Right cardiac atrium (tissue), 5 donors: Measurements from ENCODE around the gene TEC. TPM values are rescaled to one million over a fixed set of nuclear protein-coding genes. Genes with fewer than 3 reads are reported as not detected.

Source experiments
- ATAC-seq, 2 donors: fragments of 200-7000 bp; cut with Tn5 transposase; one replicate each; pipeline versions ENCODE4 v1.8.0 to v1.9.1; 2020; ENCODE audit warnings: moderate library complexity in 2 of 2, mild to moderate bottlenecking in 1 of 2
- DNase-seq, 3 donors: peaks; one replicate each; pipeline ENCODE4 v3.0.0-alpha.2; 2020
- H3K27ac ChIP-seq: one replicate; pipeline ENCODE4 v1.5.1; 2013; ENCODE audit warnings: mild to moderate bottlenecking, low read length, control low read depth, moderate library complexity
- H3K27me3 ChIP-seq: one replicate; pipeline ENCODE4 v1.6.1; 2013; ENCODE audit not compliant: control insufficient read depth, insufficient read depth
- H3K4me1 ChIP-seq: one replicate; pipeline ENCODE4 v1.6.1; 2013; ENCODE audit warnings: low read length; ENCODE audit not compliant: control insufficient read depth, insufficient read depth
- H3K4me3 ChIP-seq: one replicate; pipeline ENCODE4 v1.5.1; 2013; ENCODE audit warnings: low read length, control low read depth
- H3K9me3 ChIP-seq: one replicate; pipeline ENCODE4 v1.6.1; 2013; ENCODE audit warnings: low read length; ENCODE audit not compliant: control insufficient read depth
- WGBS: extraction: QIAGEN DNeasy Blood & Tissue Kit; methylation state at CpG from one replicate; pipeline ENCODE4 v1.1.7; 2013; 5-methylcytosine and 5-hydroxymethylcytosine counted together
- intact Hi-C, 4 donors: fragments of 100-400 bp; cut with DNase I; formaldehyde crosslinking; loops; one replicate each; pipeline versions ENCODE4 v1.11.0 to v1.14.0; 2022 to 2023
- polyA plus RNA-seq: library from polyadenylated mRNA; stranded (reverse); fragments of 200-250 nt; gene quantifications from one replicate; pipeline ENCODE4 v1.2.3, GENCODE V29; 2013
- total RNA-seq, 4 donors: library from RNA; stranded (reverse); fragmentation: NEBNext Ultra II Directional; extraction: Animal tissue kit (Norgen Biotek cat#: 25700); gene quantifications; one replicate each; pipeline ENCODE4 v1.2.1, GENCODE V29; 2021
- donor health status: healthy with polysubstance abuse.
- donor health status: DM: no; HTN: yes; CAD: no.
- donor health status: DM: no; HTN: no; CAD: no.
- donor health status: DM: no; HTN: yes; CAD: no; lungs with severe emphysema.
- donor health status: DM: yes; HTN: yes; CAD: no.

TEC gene
- total and polyA plus RNA-seq, 5 donors, result 0.84 to 3.7 (median 1.9) TPM

DNA sequence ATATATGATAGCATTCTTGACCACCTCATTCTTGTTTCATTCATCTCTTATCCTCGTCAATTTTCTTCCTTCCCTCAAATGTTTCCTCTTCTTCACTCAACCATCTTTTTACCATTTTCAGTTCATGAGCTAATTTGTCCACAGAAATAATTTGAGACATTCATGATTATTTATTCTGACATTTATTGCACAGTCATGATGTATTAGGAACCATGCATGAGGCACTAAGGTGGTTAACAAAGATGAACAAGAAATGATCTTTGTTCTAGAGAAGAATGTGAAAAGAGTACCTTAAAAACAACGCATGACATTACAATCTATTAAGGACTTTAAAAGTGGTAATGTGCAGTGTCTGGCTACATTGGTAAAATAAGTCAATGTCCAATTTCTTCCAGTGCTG, 27.9 kb downstream of the TEC start:
- intact Hi-C loops, result no loop called here
- ATAC-seq (no peak), DNase-seq (no peak)
- Histone ChIP-seq H3K27ac (no peak overlapping the region), H3K4me3 (no peak overlapping the region), H3K9me3 (no peaks in the 10 kb centered on the region), H3K27me3 (no peaks in the 10 kb centered on the region), H3K4me1 (no peaks in the 10 kb centered on the region)
- 86% methylated on average over 2 of the region's 2 CpGs for WGBS

DNA sequence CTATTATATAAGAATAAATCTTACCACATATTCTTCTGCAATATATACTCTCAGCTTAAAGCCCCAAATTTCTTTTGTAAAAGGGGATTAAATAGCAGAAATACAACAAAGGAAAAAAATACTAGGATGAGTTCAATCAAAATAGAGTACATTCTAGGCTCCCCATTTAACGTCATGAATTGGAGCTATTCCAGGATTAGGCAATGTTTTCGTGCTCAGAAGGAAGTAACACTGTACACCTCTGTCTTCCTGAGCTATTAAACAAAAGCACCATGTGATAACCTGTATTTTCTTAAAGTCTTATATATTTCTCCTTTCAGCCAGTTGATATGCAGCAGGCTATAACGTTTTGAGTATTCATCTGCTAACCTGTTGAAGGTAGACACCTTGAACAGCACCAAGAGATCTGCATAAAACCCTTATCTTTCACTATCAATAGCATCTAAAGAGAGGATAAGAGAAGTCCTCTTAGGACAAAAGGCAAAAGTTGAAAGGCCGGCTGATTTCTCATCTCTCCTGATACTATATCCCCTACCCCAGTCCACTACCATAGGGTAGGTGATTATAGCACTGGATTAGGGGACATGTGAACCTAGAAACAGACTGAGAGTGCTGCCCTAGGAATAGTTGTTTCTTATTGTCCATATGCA, 31.5 kb downstream of the TEC start:
- H3K27ac ChIP-seq, result no peak overlapping the region
- ATAC-seq (peak in 1 of 2 donors; percentile 67), DNase-seq (no peak)
- WGBS, result 38% methylated on average over 4 of the region's 4 CpGs
- H3K9me3 ChIP-seq, result no peaks in the 10 kb centered on the region
- intact Hi-C loops, result no loop called here
- H3K27me3 ChIP-seq, result no peaks in the 10 kb centered on the region
- no peaks in the 10 kb centered on the region for H3K4me1 ChIP-seq
- H3K4me3 ChIP-seq, result no peak overlapping the region

DNA sequence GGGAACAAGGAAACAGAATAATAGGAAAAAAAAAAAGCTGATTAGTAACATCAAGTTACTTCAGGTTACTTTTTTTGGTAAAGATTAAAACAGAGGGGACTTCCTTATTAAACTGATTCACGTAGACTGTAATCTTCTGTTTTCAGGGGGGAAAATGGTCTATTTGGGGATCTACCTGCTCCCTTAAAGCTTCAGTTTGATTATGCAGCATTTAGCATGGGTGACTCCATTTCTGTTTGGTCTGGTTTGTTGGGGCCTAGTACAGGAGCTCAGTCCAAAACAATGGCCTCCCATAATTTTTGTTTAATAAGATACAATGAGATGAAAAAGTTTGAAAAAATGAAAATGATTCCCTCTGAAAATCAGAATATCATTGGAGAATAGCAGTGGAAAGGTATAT, 34.6 kb downstream of the TEC start:
- Histone ChIP-seq H3K27me3 (no peaks in the 10 kb centered on the region), H3K27ac (no peak overlapping the region), H3K9me3 (no peaks in the 10 kb centered on the region), H3K4me3 (no peak overlapping the region), H3K4me1 (no peaks in the 10 kb centered on the region)
- WGBS, result 92% methylated on average over 1 of the region's 1 CpG
- no peak for ATAC-seq
- intact Hi-C loops, result no loop called here
- no peak for DNase-seq

DNA sequence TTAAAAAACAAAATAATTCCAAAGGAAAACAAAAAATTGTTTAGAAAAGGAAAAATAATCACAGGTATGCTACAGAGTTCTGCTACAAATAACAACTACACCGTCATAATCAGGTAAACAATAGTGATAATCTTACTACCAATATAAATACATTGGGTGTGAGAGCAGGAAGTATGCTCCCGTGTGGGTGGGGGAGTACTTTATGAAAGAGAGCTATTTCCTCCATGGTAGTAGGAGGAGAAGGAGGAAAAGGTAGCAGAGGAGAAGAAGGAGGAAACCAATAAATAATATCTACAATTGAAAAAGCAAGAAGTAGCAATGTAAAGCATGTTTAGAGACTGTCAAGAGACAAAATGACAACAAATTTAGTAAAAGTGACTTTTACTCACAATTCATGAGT, 35.1 kb downstream of the TEC start:
- H3K27ac ChIP-seq, result no peak overlapping the region
- no peak overlapping the region for H3K4me3 ChIP-seq
- no peak for ATAC-seq
- H3K4me1 ChIP-seq, result no peaks in the 10 kb centered on the region
- H3K27me3 ChIP-seq, result no peaks in the 10 kb centered on the region
- 48% methylated on average over 2 of the region's 2 CpGs for WGBS
- DNase-seq, result no peak
- intact Hi-C loops, result no loop called here
- H3K9me3 ChIP-seq, result no peaks in the 10 kb centered on the region

DNA sequence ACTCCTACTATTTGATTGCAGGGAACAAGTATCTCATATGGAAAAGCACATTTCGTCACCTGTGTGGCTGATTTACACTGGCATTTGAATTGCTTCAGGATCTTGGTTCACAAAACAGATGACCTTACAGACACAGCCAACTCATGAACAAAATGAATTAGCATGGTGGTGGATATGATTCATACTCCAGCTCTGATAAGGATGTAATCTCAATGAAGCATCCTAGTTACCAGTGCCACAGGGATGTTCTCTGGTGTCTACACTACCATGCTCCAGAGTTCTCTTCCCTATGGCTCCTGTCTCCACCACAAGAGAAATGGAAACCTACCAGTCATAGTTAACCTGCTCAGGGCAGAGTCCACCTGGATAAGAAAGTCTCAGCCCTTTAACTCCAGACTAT, 40.7 kb downstream of the TEC start:
- H3K27me3 ChIP-seq, result no peaks in the 10 kb centered on the region
- intact Hi-C loops, result no loop called here
- no peaks in the 10 kb centered on the region for H3K4me1 ChIP-seq
- ATAC-seq, result no peak
- DNase-seq, result no peak
- no peak overlapping the region for H3K27ac ChIP-seq
- WGBS, result 77% methylated on average over 1 of the region's 1 CpG
- no peaks in the 10 kb centered on the region for H3K9me3 ChIP-seq
- H3K4me3 ChIP-seq, result no peak overlapping the region

DNA sequence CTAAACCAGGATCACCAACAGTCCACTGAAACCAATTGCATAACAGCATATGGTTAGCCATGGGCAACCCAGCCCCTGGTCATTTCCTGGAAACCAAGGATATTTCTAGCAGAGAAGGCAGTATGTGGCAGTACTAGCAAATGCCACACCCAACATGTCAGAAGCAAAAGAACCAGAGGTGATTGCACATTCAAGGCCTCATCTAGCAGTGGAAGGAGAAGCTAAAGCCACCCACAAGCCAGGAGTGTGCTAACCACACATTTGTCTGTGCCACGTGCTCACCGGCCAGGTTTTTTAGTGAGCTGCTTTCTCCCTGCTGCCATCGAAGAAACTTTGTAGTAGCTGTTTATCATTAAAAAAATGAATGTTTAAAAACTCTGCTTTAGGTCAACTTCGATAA, 42.0 kb downstream of the TEC start:
- peak; percentile 21 to 36 for ATAC-seq
- 74% methylated on average over 4 of the region's 4 CpGs for WGBS
- DNase-seq, result no peak
- Histone ChIP-seq H3K27me3 (no peaks in the 10 kb centered on the region), H3K9me3 (no peaks in the 10 kb centered on the region), H3K27ac (no peak overlapping the region), H3K4me3 (no peak overlapping the region), H3K4me1 (no peaks in the 10 kb centered on the region)
- intact Hi-C loops, result no loop called here

DNA sequence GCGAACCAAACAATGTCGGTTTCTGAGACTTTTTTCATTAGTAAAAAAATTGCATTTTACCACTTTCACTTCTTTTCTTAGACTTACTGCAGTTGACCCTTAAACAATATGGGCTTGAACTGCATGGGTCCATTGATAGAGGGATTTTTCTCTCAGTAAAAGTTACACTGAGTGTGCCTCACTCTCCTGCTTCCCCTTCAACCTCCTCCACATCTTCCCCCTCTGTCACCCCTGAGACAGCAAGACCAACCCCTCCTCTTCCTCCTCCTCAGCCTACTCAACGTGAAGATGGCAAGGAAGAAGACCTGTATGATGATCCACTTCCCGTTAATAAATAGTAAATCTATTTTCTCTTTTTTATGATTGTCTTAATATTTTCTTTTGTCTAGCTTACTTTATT, 43.4 kb downstream of the TEC start:
- DNase-seq (no peak), ATAC-seq (no peak)
- Histone ChIP-seq H3K27me3 (no peaks in the 10 kb centered on the region), H3K4me3 (no peak overlapping the region), H3K9me3 (no peaks in the 10 kb centered on the region), H3K27ac (no peak overlapping the region), H3K4me1 (no peaks in the 10 kb centered on the region)
- intact Hi-C loops, result no loop called here
- 84% methylated on average over 4 of the region's 4 CpGs for WGBS

DNA sequence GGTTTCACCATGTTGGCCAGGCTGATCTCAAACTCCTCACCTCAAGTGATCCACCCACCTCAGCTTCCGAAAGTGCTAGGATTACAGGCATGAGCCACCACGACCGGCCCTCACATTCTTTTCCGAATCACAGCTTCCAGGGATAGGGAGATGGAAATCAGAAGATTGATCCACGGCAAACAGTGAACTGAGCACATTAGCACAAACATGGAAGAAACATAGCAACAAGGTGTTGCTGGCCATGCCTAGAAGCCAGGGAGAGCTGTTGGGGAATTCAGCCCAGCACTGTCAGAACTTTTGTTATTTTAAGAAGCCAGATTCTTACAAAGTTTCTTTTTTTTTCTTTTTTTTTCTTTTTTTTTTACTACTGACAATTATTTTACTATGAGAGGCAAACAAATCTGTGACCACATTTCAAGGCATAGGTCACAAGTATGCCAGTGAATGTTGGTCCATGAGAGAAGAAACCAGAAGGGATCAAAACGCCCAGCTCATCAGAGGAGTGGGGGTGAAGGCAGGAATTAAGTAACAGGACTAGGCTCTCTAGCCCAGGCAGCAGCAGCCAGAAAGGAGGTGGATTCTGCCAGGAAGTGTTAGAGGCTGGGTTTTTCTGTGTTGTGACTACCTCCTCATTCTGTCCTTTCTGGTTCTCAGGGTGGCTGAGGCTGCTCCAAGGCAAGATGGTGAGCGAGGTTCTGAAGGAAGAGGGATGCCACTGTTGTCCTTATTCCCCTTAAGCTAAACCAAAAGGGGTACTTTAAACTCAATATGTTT, 44.1 kb downstream of the TEC start:
- H3K9me3 ChIP-seq, result no peaks in the 10 kb centered on the region
- intact Hi-C loops, result no loop called here
- no peak overlapping the region for H3K27ac ChIP-seq
- H3K4me1 ChIP-seq, result no peaks in the 10 kb centered on the region
- ATAC-seq, result no peak
- DNase-seq, result no peak
- H3K4me3 ChIP-seq, result no peak overlapping the region
- H3K27me3 ChIP-seq, result no peaks in the 10 kb centered on the region
- WGBS, result 83% methylated on average over 7 of the region's 7 CpGs

DNA sequence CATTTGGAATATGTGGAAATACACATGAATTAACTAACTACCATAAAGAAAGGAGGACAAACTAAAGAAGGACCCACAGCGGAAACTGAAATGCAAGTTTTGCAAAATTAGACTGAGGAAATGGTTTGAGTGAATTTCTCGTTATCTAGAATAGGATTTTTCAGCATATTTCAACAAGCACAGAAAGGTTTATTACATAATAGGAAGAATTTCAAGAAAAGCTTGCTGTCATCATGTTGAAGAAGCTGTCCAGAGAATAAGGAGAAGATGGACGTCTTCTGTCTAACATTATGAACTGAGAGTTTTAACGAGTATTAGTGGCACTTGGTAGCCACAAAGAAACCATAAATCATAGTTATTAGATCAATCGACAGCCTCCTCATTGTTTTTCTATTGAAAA, 45.0 kb downstream of the TEC start:
- no peak overlapping the region for H3K4me3 ChIP-seq
- no peaks in the 10 kb centered on the region for H3K4me1 ChIP-seq
- H3K27me3 ChIP-seq, result no peaks in the 10 kb centered on the region
- intact Hi-C loops, result no loop called here
- 75% methylated on average over 5 of the region's 5 CpGs for WGBS
- no peak for ATAC-seq
- H3K9me3 ChIP-seq, result no peaks in the 10 kb centered on the region
- DNase-seq, result no peak
- no peak overlapping the region for H3K27ac ChIP-seq

DNA sequence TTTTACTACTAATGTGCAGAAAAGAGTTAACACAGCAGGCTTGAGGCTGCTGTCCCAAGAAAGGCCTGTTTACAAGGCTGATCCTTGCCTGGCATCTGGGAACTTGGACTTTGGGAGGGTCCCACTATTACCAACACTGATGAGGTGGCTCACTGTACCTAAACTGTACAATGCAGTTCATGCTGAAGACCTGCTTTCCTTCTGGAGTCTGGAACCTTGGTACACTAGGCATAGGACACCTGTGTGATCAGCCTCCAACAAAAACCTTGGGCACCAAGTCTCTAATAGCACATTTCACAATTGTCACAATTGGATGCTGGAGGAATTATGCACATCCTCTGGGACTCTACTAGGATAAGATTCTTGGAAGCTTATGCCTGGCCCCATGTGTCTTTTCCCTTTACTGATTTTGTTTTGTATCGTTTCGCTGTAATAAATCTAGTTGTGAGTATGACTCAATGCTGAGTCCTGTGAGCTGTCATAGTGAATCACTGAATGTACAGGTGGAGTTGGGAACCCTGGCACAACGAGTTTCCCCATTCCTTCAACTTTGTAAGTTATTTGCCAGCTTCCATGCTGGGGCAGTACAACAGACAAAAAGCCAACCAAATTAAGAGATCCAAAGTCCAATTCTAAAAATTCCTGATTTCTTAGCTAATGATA, 45.9 kb downstream of the TEC start:
- H3K4me1 ChIP-seq, result no peaks in the 10 kb centered on the region
- no peak for ATAC-seq
- H3K27ac ChIP-seq, result no peak overlapping the region
- no peak for DNase-seq
- H3K4me3 ChIP-seq, result no peak overlapping the region
- H3K9me3 ChIP-seq, result no peaks in the 10 kb centered on the region
- intact Hi-C loops, result no loop called here
- H3K27me3 ChIP-seq, result no peaks in the 10 kb centered on the region
- 66% methylated on average over 3 of the region's 3 CpGs for WGBS

DNA sequence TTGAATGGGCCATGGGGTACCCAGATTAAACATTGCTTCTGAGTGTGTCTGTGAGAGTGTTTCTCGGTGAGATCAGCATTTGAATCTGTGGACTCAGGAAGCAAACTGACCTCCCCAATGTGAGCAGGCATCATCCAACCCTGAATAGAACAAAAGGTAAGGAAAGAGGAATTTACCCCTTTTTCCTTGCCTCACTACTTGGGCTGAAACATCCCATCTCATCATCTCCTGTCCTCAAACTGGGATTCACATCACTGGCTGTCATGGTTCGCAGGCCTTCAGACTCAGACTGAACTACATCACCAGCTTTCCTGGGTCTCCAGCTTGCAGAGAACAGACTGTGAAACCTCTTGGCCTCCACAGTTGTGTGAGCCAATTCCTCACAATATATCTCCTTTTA, 47.1 kb downstream of the TEC start:
- WGBS, result 91% methylated on average over 2 of the region's 2 CpGs
- intact Hi-C loops, result no loop called here
- Histone ChIP-seq H3K4me3 (no peak overlapping the region), H3K27me3 (no peaks in the 10 kb centered on the region), H3K27ac (no peak overlapping the region), H3K4me1 (no peaks in the 10 kb centered on the region), H3K9me3 (no peaks in the 10 kb centered on the region)
- no peak for ATAC-seq
- DNase-seq, result no peak
